Measurements from ENCODE around the gene CCNY. TPM values are rescaled to one million over a fixed set of nuclear protein-coding genes. Genes with fewer than 3 reads are reported as not detected.

Gene CCNY
- total RNA-seq, 1 donor from 2014 or later: 85.9 TPM

- no peaks in the 10 kb centered on the region for H3K36me3 ChIP-seq (ENCODE audit: insufficient read depth, low read length)
- H3K4me2 ChIP-seq (ENCODE audit: low read length): no peak overlapping the region
- Mint-ChIP-seq H3K9me3 (ENCODE audit: unreplicated experiment) (peaks cover 2% of the 10 kb centered on the region), H3K4me3 (ENCODE audit: unreplicated experiment) (no peak overlapping the region), H3K27me3 (ENCODE audit: low read depth, unreplicated experiment) (peaks cover 2% of the 10 kb centered on the region), H3K36me3 (ENCODE audit: low read depth, unreplicated experiment) (peaks cover 8% of the 10 kb centered on the region), H3K4me1 (ENCODE audit: low read depth, unreplicated experiment) (peaks cover 20% of the 10 kb centered on the region), H3K27ac (ENCODE audit: unreplicated experiment) (no peak overlapping the region)
- FAIRE-seq: no peak
- H3K9me3 ChIP-seq (ENCODE audit: insufficient read depth, low read depth, low read length): no peaks in the 10 kb centered on the region
- TF ChIP-seq CTCF (IDR thresholded peaks at IDR 0.05; ENCODE audit: insufficient read depth, low read depth, low read length) (no peak), EZH2 (IDR thresholded peaks at IDR 0.05; ENCODE audit: insufficient read depth, low read length) (no peak)
- no peaks in the 10 kb centered on the region for H4K20me1 ChIP-seq (ENCODE audit: insufficient read depth, low read length)
- DNase-seq (ENCODE audit: low read depth): no peak
- no peaks in the 10 kb centered on the region for H3K27me3 ChIP-seq (ENCODE audit: insufficient read depth, low read length)
- H3K4me1 ChIP-seq (ENCODE audit: insufficient read depth, low read length): peaks cover 27% of the 10 kb centered on the region
- H3K79me2 ChIP-seq (ENCODE audit: insufficient read depth, low read length): no peaks in the 10 kb centered on the region
- no peak overlapping the region for H3K27ac ChIP-seq (ENCODE audit: low read depth, low read length)
- H3K9ac ChIP-seq (ENCODE audit: low read length): no peak overlapping the region
- H3K4me3 ChIP-seq (ENCODE audit: insufficient read depth, low read depth, low read length): no peak overlapping the region
- no peak overlapping the region for H2AFZ ChIP-seq (ENCODE audit: low read depth, low read length)
Measured at GRCh38 chr10:35576730-35577129, 240.4 kb downstream of the CCNY start.

GRCh38 chr10:35577926-35578617 lies 241.8 kb downstream of the CCNY start:
- Histone ChIP-seq H3K9me3 (ENCODE audit: insufficient read depth, low read depth, low read length) (no peaks in the 10 kb centered on the region), H2AFZ (ENCODE audit: low read depth, low read length) (no peak overlapping the region), H3K27ac (ENCODE audit: low read depth, low read length) (peak overlapping the region; percentile 49), H3K4me3 (ENCODE audit: insufficient read depth, low read depth, low read length) (no peak overlapping the region), H3K79me2 (ENCODE audit: insufficient read depth, low read length) (no peaks in the 10 kb centered on the region), H3K9ac (ENCODE audit: low read length) (no peak overlapping the region), H3K27me3 (ENCODE audit: insufficient read depth, low read length) (no peaks in the 10 kb centered on the region), H3K36me3 (ENCODE audit: insufficient read depth, low read length) (no peaks in the 10 kb centered on the region), H4K20me1 (ENCODE audit: insufficient read depth, low read length) (no peaks in the 10 kb centered on the region), H3K4me2 (ENCODE audit: low read length) (no peak overlapping the region), H3K4me1 (ENCODE audit: insufficient read depth, low read length) (peaks cover 27% of the 10 kb centered on the region)
- TF ChIP-seq CTCF (IDR thresholded peaks at IDR 0.05; ENCODE audit: insufficient read depth, low read depth, low read length) (no peak), EZH2 (IDR thresholded peaks at IDR 0.05; ENCODE audit: insufficient read depth, low read length) (no peak)
- Mint-ChIP-seq H3K27me3 (ENCODE audit: low read depth, unreplicated experiment) (peaks cover 2% of the 10 kb centered on the region), H3K4me3 (ENCODE audit: unreplicated experiment) (no peak overlapping the region), H3K9me3 (ENCODE audit: unreplicated experiment) (peaks cover 2% of the 10 kb centered on the region), H3K4me1 (ENCODE audit: low read depth, unreplicated experiment) (peaks cover 20% of the 10 kb centered on the region), H3K36me3 (ENCODE audit: low read depth, unreplicated experiment) (peaks cover 8% of the 10 kb centered on the region), H3K27ac (ENCODE audit: unreplicated experiment) (no peak overlapping the region)
- FAIRE-seq (peak; percentile 65), DNase-seq (ENCODE audit: low read depth) (peak; percentile 45)

GRCh38 chr10:35578618-35578956 lies 242.3 kb downstream of the CCNY start:
- Histone ChIP-seq H3K36me3 (ENCODE audit: insufficient read depth, low read length) (no peaks in the 10 kb centered on the region), H4K20me1 (ENCODE audit: insufficient read depth, low read length) (no peaks in the 10 kb centered on the region), H3K27me3 (ENCODE audit: insufficient read depth, low read length) (no peaks in the 10 kb centered on the region), H3K4me2 (ENCODE audit: low read length) (no peak overlapping the region), H2AFZ (ENCODE audit: low read depth, low read length) (no peak overlapping the region), H3K4me1 (ENCODE audit: insufficient read depth, low read length) (peaks cover 26% of the 10 kb centered on the region), H3K9ac (ENCODE audit: low read length) (no peak overlapping the region), H3K4me3 (ENCODE audit: insufficient read depth, low read depth, low read length) (no peak overlapping the region), H3K79me2 (ENCODE audit: insufficient read depth, low read length) (no peaks in the 10 kb centered on the region), H3K27ac (ENCODE audit: low read depth, low read length) (no peak overlapping the region), H3K9me3 (ENCODE audit: insufficient read depth, low read depth, low read length) (no peaks in the 10 kb centered on the region)
- Mint-ChIP-seq H3K4me3 (ENCODE audit: unreplicated experiment) (no peak overlapping the region), H3K4me1 (ENCODE audit: low read depth, unreplicated experiment) (peaks cover 20% of the 10 kb centered on the region), H3K27ac (ENCODE audit: unreplicated experiment) (no peak overlapping the region), H3K27me3 (ENCODE audit: low read depth, unreplicated experiment) (peaks cover 2% of the 10 kb centered on the region), H3K36me3 (ENCODE audit: low read depth, unreplicated experiment) (peaks cover 8% of the 10 kb centered on the region), H3K9me3 (ENCODE audit: unreplicated experiment) (peaks cover 2% of the 10 kb centered on the region)
- DNase-seq (ENCODE audit: low read depth) (no peak), FAIRE-seq (no peak)
- TF ChIP-seq EZH2 (IDR thresholded peaks at IDR 0.05; ENCODE audit: insufficient read depth, low read length) (no peak), CTCF (IDR thresholded peaks at IDR 0.05; ENCODE audit: insufficient read depth, low read depth, low read length) (no peak)

All from astrocyte (in vitro differentiated cells and primary cell).